CD4-positive, alpha-beta T cell treated with Interleukin-4 for 4 hours (primary cell): ENCODE results near the gene CNTN4.

Source experiments
- DNase-seq: peaks from one replicate; pipeline ENCODE4 v3.0.0-alpha.2; 2020

The CNTN4 gene

DNA sequence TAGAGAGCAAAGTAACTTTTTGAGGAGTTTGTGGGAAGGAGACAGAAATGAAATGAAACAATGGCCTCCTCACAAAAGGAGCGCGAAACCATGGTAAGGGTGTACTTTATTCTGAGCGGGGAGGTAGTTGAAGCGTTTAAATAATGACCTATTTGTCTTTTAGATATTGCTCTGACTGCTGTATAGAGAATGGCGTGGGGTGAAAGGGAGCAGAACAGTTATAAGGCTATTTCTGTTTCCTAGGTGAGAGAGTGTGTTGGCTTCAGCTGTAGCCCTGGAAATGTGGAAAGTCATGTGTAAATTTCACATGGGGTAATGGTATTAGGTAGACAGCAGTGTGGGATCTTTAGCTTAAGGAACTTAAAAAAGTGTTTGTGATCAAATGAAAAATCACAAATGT is 54.9 kb downstream of the CNTN4 start:
- no peak for DNase-seq

DNA sequence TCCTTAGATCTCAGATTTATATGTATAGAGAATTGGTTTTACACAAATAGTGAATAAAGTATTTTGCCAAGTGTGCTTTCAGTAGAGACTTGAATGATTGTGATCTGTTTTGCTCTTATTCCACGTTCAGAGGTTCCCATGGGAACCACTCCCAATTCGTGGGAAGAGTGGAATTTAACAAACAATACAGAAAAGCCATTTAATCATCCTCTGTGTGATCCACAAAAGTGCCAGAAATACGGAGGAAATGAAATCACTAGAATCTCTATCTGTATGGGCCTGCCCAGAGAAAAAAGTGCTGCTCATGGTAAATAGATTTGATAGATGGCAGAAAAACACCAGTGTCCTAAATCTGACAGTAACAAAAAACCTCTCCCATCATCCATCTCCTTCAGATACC is 56.0 kb downstream of the CNTN4 start:
- no peak for DNase-seq

DNA sequence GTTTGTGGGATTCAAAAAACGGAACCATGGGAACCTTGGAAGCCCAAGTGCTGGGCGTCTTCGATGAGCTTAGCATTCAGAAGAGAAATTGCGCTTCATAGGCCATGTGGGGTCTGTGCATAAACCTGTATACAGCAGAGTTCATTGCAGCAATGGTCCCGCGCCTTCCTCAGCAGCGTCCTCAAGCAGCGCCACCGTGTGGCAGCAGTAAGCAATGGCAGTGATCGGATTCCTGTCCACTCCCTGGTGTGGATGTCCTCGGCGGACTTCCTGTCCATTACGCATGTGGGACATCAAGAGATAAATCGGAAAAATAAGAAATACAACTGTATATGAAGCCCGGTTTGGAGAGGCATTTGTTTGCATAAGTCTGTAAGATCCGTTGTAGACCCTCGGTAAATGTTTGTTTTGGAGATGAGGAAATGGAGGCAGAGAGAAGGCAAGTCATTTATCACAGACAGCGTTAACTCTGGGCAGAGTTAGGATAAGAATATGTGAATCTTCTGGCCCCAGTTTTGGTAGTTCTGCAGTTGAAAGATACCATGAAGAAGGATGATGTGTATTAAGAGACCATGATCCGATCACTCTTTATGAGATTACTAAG is 57.7 kb downstream of the CNTN4 start:
- DNase-seq: no peak

DNA sequence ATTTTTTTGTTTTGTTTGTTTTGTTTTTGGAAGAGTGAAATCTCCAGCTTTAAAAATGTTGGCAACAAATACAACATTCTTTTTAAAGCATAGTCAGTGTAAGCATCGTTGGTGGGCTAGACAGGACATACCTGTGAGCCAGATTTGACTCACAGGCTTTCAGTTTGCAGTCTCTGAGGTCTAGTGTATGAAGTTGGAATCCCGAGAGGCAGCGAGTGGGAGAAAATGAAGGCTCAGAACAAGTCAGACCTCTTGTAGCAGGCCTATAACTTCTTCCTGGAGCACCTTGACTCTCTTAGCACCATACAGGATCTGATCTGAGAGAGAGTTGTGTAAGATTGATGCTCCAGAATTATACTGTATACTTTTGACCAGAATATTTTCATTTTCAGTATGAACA is 60.2 kb downstream of the CNTN4 start:
- no peak for DNase-seq

DNA sequence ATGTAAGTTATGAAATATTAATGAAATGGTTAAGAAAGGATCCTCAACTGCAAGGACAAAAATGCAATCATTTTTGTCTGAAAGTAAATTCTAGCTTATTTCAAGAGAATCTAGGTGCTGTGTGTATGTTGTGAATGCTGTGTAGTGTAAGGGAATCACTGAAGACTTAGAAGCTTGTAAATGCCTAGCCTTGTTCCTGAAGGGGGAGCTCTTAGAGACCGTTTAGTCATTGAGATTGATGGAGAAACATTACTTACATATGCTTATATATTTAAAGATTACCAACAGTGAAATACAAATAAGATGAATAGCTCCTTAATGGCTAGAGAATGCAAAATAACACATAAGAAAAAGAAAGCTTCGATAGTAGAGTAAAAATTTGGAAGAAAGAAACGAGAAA is 67.9 kb downstream of the CNTN4 start:
- DNase-seq: no peak

DNA sequence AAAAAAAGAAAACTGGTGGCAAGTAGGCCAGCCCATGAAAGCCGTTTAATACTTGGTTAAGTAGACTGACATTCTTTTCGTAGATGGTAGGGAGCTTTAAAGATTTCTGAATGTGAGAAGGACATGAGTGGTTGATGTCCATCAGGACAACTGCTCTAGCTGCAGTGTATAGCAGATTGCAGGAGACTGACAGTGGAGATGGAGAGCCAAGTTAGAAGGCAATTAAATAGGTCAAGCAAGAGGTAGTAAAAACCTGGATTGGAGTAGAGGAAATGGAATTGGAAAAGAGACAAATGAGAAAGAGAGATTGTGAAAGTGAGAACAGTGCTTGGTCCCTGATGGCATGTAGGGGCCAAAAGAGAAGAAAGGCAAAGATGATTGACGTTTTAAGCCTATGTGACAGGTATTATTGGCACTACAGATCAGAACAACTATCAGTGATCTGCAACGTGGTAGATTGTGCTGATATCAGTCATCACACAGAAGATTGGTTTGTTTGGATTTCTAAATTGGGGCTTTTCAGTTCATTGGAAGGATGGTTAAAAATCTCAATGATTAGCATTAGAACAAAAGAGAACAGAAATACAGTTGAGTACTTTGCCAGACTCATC is 74.0 kb downstream of the CNTN4 start:
- DNase-seq: no peak

DNA sequence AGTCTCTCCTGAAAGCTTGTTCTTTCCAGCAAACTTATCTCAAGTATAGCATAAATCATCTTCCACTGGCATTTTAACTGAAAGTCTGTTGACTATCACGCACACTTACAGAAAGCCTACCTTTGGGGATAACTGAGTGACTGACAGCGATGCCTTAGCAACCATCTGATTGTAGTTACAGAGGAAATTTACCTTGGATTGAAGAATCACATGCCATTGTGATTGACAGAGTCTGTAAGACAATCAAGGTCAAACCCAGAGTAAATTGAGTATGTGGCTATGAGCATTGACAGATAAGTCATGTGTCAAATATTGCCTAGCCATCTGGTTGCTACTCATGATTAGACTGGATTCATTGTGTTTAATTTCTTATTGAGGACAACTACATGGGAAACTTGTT is 82.0 kb downstream of the CNTN4 start:
- no peak for DNase-seq

DNA sequence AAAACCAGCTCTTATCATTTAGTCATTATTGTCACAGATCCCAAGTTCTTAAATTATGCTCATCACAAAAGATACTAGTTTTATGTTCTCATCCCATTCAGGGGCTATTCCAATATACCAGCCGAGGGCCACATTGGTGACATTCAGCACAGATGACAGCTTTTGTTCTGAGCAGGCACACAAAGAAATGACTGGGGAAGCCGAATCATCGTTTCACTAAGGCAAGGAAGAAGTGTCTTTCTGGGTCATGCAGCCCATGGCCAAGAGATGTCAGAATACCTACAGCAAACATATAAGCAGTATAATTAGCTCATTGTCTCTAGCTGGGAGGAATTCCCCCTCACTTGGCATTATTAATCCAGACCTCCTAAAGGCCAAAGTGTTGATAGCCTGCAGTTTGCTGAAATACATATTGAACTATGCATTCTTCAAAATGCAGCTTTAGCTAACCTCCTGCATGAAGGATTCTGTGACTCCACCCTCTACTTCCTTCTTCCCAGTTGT is 100.2 kb downstream of the CNTN4 start:
- no peak for DNase-seq

DNA sequence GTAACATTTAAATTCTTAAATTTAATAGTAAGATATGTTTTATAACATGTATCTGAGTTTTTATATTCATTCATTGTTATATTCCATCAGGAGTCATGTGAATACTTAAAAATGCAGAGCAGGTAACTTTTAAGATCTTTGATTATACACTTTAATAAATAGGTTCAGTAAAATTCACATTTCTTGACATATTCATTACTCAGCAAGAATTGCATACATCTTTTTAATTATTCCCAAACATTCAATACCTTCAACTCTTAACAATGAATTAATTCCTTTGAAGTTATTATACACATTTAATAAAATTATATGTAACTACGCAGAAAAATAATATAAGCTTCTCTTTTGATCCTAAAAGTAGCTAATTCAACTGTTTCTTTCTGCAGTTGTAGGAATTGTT is 105.4 kb downstream of the CNTN4 start:
- no peak for DNase-seq

DNA sequence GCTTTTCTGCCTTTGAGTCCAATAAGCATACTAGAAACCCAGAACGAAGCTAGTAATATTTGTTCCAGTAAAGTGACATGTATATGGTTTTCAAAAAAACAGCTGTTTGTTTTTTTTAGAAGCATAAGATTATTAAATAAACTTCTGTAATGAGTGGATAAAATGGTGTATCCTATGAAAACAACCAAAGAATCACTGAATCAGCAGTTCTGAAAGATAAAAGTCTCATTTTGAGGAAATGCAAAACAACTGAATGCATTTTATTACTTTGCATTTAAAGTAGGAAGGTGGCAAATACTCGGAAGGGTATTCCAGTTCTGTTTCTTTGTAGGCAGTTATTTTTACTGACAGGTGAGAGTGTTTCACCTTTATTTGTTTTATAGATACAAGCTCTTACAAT is 107.0 kb downstream of the CNTN4 start:
- DNase-seq: no peak

DNA sequence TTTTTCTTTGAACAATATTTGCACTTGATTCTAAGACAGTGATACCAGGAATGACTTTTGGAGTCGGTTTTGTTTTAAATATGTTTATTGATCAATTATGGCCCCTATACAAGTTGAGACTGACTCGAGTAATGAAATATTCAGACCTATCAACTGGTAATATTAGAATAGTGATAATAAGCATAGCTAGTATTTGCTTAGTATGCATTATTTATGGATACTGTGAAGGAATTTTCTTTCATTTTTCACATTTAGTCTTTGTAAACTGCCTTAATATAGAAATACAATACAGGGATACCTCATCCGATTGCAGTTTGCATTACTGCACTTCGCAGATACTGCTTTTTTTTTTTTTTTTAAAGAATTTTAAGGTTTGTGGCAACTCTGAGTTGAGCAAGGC is 107.9 kb downstream of the CNTN4 start:
- DNase-seq: no peak

DNA sequence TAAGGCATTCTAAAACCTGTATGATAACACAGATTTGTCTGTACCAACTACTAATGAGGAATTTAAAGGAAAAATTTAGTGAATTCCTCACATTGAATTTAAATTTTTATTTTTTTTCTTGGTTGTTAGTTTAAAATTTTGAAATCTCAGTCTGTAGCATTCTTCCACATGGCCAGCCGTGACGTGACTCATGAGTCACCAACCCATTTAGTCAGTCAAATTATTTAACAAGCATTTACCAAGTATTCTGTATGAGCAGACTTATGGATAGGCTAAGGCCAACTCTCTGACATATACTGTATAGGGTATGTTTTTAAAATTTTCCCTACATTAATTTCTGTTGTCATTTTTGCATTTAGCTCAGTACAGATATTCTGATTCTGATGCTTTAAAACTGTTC is 112.9 kb downstream of the CNTN4 start:
- DNase-seq: no peak

DNA sequence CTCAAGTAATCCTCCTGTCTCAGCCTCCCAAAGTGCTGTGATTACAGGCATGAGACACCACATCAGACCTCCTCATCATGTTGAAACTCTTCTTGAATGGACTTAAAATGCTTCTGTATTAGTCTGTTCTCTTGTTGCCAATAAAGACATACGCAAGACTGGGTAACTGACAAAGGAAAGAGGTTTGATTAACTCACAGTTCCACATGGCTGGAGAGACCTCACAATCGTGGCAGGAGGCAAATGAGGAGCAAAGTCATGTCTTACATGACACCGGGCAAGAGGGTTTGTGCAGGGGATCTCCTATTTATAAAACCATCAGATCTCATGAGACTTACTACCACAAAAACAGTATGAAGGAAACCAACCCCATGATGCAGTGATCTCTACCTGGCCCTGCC is 113.5 kb downstream of the CNTN4 start:
- DNase-seq: no peak

DNA sequence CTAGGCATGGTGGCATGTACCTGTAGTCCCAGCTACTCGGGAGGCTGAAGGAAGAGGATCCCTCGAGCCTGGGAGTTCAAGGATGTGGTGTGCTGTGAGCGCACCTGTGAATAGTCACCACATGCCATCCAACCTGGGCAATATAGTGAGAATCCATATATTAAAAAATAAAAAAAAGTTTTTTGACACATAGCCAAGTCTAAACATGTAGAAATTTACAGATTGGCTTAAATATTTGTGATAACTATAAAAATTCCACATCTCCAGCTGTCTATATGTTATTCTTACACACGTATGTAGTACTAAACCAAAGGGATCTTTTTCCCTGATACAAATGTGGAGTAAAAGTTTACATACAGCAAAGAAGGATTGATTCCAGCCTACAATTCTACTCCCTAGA is 119.7 kb downstream of the CNTN4 start:
- DNase-seq: no peak

DNA sequence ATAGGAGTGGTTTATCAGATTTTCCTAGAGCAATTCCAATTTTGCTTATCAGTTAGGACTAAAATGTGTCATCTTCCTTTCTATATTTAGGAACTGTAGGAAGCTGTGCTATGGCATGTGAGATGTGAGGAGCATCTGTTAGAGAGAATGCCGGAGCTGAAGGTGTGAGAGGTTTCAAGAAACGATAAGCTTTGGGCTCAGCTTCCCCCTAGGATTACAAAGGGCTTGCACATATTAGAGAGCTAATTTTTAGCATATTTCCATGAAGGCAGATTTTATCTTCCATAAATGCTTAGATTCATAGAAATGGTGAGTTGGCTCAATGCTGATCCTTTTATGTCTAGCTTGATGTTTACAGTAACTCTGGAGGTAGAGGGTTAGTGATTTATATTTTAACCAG is 120.2 kb downstream of the CNTN4 start:
- no peak for DNase-seq

DNA sequence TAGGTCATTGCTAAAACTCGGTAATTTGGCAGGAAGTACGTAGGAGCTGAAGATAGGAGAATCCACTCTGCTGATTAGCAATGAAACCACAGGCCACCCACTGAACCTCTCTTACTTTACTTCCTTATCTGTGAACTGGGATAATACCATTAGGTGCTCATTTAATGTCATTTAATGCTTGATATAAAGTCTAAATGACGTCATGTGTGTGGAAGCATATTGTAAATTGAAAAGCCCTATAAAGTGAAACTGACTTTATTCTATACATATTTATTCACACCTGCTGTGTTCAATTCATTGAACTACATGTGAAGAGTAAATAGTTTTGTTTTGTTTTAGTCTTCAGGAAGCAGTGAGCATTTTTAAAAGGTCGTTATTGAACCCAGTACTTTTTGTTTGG is 137.5 kb downstream of the CNTN4 start:
- no peak for DNase-seq

DNA sequence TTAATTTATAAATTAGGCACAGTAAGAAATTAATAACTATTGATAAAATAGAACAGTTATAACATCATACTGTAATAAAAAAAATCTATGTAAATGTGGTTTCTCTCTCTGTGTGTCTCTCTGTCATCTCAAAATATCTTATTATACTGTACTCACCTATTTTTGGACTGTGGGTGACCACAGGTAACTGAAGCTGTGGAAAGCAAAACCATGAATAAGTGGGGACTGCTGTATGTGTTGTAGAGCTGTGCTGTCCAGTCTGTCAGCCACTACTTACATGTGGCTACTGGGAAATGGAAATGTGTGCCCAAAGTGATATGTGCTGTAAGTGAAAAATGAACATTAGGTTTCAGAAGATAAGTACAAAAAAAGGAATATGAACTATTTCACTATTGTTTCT is 145.5 kb downstream of the CNTN4 start:
- DNase-seq: no peak

DNA sequence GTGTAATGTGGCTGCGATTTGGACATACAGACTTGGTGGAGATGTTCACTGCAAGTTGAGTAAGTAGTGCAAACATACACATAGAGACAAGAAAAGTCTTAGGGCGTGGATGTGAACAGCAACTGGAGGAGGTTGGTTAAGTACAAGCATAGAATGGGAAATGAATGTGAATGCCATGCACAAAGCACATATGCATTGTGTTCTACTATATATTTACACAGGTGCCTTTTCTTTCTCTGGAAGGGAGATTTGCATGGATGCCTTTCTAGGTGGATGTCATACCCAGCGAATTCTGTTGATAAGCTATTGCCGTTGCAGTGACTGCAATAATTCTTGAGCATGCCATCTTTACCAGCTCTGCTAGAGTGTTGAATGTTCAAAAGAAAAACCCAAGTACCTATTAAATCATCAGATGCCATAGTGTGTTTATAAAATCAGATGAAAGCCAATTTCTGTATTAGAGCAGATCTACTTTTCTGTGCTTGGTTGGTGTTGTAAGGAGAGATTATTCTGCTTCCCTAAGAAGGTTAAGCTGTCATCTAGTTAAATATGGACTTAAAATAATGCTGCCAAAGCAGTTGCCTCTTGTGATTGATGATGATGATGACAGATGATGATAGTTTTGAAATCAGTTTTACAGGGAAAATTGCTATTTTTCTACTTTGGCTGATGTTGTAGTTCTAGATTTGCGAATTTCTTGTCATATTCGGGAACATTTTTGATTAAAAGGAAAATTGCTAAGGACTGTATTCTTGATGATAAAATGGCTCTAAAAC is 148.4 kb downstream of the CNTN4 start:
- no peak for DNase-seq

DNA sequence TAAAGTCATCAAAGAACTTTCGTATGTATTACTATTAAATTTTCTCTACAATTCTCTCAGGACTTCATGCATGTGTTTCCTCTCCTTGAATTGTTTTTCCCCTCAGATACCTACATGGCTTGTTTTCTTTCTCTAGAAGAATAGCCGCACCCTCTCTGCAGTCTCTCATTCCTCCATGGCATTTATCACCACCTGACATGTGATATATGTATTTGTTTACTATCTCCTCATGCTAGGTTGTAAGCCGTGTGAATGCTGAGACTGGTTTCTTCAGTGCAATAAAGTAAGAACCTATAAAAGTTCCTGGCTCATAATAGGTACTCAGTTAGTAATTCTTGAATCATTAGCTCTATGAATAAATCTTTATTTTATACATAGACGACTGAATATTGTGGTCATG is 149.2 kb downstream of the CNTN4 start:
- no peak for DNase-seq

DNA sequence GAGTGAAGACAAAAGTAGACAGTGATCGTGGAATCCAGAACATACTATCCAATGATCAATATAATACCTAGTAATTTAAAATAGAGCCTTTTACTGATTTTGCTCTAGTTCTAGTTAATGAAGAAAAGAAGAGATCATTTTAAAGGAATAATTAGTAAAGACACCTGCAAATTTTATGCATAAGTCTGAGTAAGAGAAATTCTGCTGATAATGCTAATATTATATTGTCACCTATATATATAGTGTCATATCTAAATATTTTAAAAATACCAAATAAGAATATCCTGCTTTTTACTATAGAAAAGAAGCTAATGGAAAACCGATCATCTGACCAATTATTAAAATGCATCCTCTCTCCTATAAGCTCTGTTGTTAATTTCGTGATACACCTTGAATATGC is 152.1 kb downstream of the CNTN4 start:
- no peak for DNase-seq

DNA sequence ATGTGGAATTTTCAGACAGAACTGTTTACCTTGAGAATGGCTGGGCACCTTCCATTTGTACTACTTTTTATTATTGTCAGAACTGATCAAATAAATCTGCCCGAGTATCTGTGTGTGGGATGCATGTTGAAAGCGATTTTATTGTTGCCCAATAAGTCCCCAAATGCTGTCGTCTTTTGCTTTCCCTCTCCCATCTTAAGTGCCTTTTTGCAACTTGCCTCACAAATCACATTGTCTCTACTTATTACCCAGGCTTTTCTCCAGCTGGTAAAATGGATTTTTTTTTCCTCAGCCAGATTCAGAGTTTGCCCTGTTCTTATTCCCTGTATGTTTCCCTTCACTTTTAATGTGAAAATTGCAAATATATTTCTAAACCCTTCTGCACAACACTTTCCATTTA is 163.1 kb downstream of the CNTN4 start:
- no peak for DNase-seq

DNA sequence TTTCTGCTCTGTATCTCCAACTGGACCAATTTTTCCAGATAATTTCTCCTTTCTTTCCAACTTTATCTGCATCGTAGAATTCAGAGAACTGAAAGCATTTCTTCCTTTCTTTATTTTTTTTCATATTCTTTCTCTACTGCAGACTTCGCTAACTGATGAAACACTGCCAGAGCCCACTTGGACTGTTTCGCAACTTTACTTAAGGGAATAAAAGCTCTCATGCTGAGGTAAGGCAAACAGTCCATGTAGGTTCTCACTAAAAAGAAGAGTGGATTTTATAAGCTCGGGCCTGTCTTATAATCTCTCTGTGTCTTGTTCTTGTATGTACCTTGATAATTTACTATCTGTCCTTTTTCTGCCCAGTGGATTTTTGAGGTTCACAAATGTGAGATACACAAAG is 163.5 kb downstream of the CNTN4 start:
- DNase-seq: no peak

DNA sequence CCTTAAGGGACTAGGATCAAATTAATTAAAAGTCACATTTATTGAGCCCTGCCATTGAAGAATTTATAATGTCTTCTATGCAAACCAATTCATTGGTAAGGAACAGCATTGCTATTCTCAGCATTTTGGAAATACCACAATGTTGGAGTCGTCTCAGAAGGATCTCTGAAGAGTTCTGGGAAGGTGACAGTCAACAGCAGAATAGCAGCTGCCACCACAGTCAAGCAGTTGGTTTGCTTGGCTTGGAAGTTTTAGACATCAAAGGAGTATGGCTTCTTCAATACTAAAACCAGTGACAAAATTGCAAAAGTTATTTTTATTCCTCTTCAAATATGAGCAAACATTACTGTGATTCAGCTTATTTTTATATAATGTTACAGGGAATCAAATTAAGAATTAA is 167.9 kb downstream of the CNTN4 start:
- no peak for DNase-seq

DNA sequence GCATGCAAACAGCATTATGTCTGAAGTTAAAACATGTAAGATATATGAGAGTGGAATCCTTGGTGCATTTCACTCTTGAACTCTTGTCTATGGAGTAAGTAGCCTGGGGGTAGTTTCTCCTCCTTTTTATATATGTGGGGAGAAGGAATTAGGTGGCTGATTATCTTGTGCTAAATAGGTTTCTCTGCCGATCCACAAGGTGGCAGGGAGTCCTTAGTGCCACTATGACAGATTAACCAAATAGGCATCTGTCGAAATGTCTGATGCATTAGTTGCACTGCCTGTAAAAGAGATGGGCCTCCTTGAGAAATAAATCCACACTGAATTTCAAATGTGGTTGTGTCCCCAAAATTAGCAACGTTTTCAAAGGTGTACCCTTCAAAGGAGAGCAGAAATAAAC is 170.1 kb downstream of the CNTN4 start:
- no peak for DNase-seq

DNA sequence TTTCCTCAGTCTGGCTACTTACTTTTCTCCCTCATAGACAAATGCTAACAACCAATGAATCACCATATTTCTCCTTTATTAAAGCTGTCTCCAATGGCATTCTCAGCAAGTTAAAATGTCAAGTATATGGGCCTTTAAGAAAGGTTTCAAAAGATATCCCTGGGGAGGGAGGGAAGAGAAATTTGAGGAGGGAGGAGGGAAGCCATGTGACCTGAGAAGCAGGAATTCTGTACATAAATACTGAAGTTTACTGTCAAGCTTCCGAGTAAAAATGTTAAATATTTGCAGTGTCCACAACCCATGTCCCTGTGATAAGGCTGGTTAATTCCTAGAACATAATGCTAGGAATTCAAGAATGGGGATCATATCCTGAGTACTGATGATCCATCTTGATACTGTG is 175.9 kb downstream of the CNTN4 start:
- DNase-seq: no peak
